Measurements from ENCODE around the gene NDUFB7.
"Not testable (repeated sequence)": the region's sequence is repeated elsewhere in the genome, so short reads cannot be mapped to it uniquely, and the experiment has no call there.

The NDUFB7 gene

GRCh38 chr19:14571695-14572490 is at the start of gene NDUFB7:
Gene NDUFB7 (minus strand): TSS chr19:14572066. CDS start chr19:14572000, 66 bp downstream.
- DNase-seq, result peak; percentile 87

- no peak for DNase-seq
Measured at GRCh38 chr19:14619404-14619803, 47.5 kb upstream of the NDUFB7 start.

GRCh38 chr19:14616407-14616806 is 44.5 kb upstream of the NDUFB7 start:
- no peak for DNase-seq

GRCh38 chr19:14615623-14616022 is 43.8 kb upstream of the NDUFB7 start:
- no peak for DNase-seq

- DNase-seq, result no peak
Measured at GRCh38 chr19:14614099-14614412, 42.2 kb upstream of the NDUFB7 start.

GRCh38 chr19:14613399-14614098 is 41.7 kb upstream of the NDUFB7 start:
- DNase-seq, result not testable (repeated sequence)

- no peak for DNase-seq
Measured at GRCh38 chr19:14612657-14613056, 40.8 kb upstream of the NDUFB7 start.

GRCh38 chr19:14612242-14612641 is 40.4 kb upstream of the NDUFB7 start:
- DNase-seq, result not testable (repeated sequence)

- DNase-seq, result no peak
Measured at GRCh38 chr19:14611051-14611450, 39.2 kb upstream of the NDUFB7 start.

GRCh38 chr19:14606627-14607026 is 34.8 kb upstream of the NDUFB7 start:
- no peak for DNase-seq

- DNase-seq, result no peak
Measured at GRCh38 chr19:14603990-14604387, 32.1 kb upstream of the NDUFB7 start.

GRCh38 chr19:14599548-14600147 is 27.8 kb upstream of the NDUFB7 start:
- no peak for DNase-seq

- no peak for DNase-seq
Measured at GRCh38 chr19:14595558-14595957, 23.7 kb upstream of the NDUFB7 start.

- DNase-seq, result not testable (repeated sequence)
Measured at GRCh38 chr19:14589433-14589832, 17.6 kb upstream of the NDUFB7 start.

GRCh38 chr19:14585187-14585586 is 13.3 kb upstream of the NDUFB7 start:
- not testable (repeated sequence) for DNase-seq

- DNase-seq, result not testable (repeated sequence)
Measured at GRCh38 chr19:14584372-14584771, 12.5 kb upstream of the NDUFB7 start.

- no peak for DNase-seq
Measured at GRCh38 chr19:14582894-14583340, 11.1 kb upstream of the NDUFB7 start, which contains the start of gene CLEC17A. Gene CLEC17A (plus strand): TSS chr19:14583084. CDS start chr19:14583161, 77 bp downstream.

GRCh38 chr19:14580623-14581237 is 8.9 kb upstream of the NDUFB7 start:
- no peak for DNase-seq

GRCh38 chr19:14577885-14578427 is 6.1 kb upstream of the NDUFB7 start:
- peak; percentile 86 for DNase-seq

GRCh38 chr19:14577264-14577663 is 5.4 kb upstream of the NDUFB7 start:
- no peak for DNase-seq

GRCh38 chr19:14576363-14576762 is 4.5 kb upstream of the NDUFB7 start:
- no peak for DNase-seq

GRCh38 chr19:14575428-14575980 is 3.6 kb upstream of the NDUFB7 start:
- DNase-seq, result no peak
